ENCODE results near the gene ACBD4. TPM values are rescaled to one million over a fixed set of nuclear protein-coding genes. Genes with fewer than 3 reads are reported as not detected.
A peak's percentile ranks its signal among the peaks of the same experiment; 100 is the strongest.

ACBD4 gene
- total and polyA plus RNA-seq, 4 donors: 7.8 to 15.7 (median 12.7) TPM

DNA sequence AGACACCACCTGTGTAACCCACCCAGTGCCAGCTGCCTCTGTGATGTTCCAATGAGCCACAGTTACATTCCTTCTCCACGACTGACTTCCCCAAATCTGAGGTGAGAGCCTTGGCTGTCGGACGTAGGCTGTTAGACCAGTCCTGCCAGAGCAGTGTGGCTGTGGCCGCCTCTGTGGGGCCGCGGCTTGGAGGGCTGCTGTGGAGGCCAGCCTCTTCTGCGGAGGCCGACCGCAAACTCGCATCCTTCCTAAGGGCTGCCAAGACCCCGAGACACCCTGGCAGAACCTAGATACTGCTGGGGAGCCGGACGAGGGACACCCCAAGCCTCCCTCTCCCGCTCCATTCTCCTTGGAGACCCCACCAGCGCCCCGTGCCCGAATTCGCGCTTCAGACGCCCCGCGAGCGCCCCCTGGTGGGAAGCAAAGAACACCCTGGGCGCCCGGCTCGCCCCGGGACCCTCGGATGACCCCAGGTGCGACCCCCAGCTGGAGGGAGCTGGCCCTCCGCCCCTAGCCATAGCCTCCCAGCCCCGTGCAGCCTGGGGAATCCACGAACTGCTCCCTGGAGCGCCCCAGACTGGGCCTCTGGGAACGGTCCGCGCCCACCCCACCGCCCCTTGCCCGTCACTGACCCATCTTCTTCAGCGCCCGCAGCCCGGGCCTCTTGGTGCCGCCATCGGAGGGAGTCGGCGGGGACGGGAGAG lies 3.7 kb upstream of the ACBD4 start:
- 8 to 11% methylated on average over 37 to 46 of the region's 46 CpGs for WGBS, 2 donors
- Histone ChIP-seq H3K9me3 (ENCODE audit: control insufficient read depth in 4 of 4, insufficient read depth in 3 of 4, low read length in 3 of 4) (no peaks in the 10 kb centered on the region), H3K27me3 (ENCODE audit: control insufficient read depth in 3 of 3, insufficient read depth in 3 of 3, low read length in 2 of 3) (no peaks in the 10 kb centered on the region), H3K27ac (ENCODE audit: low read depth in 1 of 2, low read length in 1 of 2) (peak overlapping the region; percentile 67 to 94), H3K9ac (ENCODE audit: insufficient read depth in 1 of 2, low read length in 2 of 2) (peak overlapping the region in 1 of 2 donors; percentile 40), H3K4me1 (ENCODE audit: control insufficient read depth in 5 of 5, insufficient read depth in 5 of 5, low read length in 5 of 5) (peaks cover 4 to 31% (median 9%) of the 10 kb centered on the region in 5 donors), H3K36me3 (ENCODE audit: control insufficient read depth in 4 of 4, insufficient read depth in 4 of 4, low read length in 4 of 4) (no peaks in the 10 kb centered on the region), H3K4me3 (peak overlapping the region; percentile 51)
- DNase-seq: peak; percentile 44 to 70 (median 64)
- ATAC-seq (ENCODE audit: insufficient read depth, low FRiP score): no peak
- TF ChIP-seq, protein P1, sequence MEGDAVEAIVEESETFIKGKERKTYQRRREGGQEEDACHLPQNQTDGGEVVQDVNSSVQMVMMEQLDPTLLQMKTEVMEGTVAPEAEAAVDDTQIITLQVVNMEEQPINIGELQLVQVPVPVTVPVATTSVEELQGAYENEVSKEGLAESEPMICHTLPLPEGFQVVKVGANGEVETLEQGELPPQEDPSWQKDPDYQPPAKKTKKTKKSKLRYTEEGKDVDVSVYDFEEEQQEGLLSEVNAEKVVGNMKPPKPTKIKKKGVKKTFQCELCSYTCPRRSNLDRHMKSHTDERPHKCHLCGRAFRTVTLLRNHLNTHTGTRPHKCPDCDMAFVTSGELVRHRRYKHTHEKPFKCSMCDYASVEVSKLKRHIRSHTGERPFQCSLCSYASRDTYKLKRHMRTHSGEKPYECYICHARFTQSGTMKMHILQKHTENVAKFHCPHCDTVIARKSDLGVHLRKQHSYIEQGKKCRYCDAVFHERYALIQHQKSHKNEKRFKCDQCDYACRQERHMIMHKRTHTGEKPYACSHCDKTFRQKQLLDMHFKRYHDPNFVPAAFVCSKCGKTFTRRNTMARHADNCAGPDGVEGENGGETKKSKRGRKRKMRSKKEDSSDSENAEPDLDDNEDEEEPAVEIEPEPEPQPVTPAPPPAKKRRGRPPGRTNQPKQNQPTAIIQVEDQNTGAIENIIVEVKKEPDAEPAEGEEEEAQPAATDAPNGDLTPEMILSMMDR (IDR thresholded peaks at IDR 0.05; ENCODE audit: control extremely low read depth, extremely low read depth): no peak

DNA sequence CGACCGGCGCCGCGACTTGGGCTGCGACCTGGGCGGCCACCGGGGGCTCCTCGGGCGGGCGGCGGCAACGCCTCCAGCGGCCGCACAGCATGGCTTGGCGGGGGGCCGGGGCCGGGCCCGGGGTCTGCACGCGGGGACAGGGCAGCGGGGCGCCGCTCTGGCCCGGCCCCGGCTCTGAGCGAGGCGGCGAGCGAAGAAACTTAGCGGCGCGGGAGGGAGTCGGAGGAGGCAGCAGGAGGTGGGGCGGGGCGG lies 3.2 kb upstream of the ACBD4 start, which contains the start of gene PLCD3:
Gene PLCD3 (minus strand): TSS at position 196 of the 252 bp plus-strand sequence. CDS start 105 bp downstream, at position 91.
- TF ChIP-seq, protein P1 (IDR thresholded peaks at IDR 0.05; ENCODE audit: control extremely low read depth, extremely low read depth): no peak
- Histone ChIP-seq H3K36me3 (ENCODE audit: control insufficient read depth in 4 of 4, insufficient read depth in 4 of 4, low read length in 4 of 4) (no peaks in the 10 kb centered on the region), H3K27ac (ENCODE audit: low read depth in 1 of 2, low read length in 1 of 2) (peak within 1 kb of the TSS; percentile 94 to 96), H3K9me3 (ENCODE audit: control insufficient read depth in 4 of 4, insufficient read depth in 3 of 4, low read length in 3 of 4) (no peaks in the 10 kb centered on the region), H3K9ac (ENCODE audit: insufficient read depth in 1 of 2, low read length in 2 of 2) (peak within 1 kb of the TSS; percentile 66 to 80), H3K4me1 (ENCODE audit: control insufficient read depth in 5 of 5, insufficient read depth in 5 of 5, low read length in 5 of 5) (peaks cover 4 to 31% (median 9%) of the 10 kb centered on the region in 5 donors), H3K4me3 (peak within 1 kb of the TSS; percentile 69), H3K27me3 (ENCODE audit: control insufficient read depth in 3 of 3, insufficient read depth in 3 of 3, low read length in 2 of 3) (no peaks in the 10 kb centered on the region)
- WGBS, 2 donors: 1% methylated on average over 16 to 36 of the region's 36 CpGs
- no peak for ATAC-seq (ENCODE audit: insufficient read depth, low FRiP score)
- DNase-seq: no peak

DNA sequence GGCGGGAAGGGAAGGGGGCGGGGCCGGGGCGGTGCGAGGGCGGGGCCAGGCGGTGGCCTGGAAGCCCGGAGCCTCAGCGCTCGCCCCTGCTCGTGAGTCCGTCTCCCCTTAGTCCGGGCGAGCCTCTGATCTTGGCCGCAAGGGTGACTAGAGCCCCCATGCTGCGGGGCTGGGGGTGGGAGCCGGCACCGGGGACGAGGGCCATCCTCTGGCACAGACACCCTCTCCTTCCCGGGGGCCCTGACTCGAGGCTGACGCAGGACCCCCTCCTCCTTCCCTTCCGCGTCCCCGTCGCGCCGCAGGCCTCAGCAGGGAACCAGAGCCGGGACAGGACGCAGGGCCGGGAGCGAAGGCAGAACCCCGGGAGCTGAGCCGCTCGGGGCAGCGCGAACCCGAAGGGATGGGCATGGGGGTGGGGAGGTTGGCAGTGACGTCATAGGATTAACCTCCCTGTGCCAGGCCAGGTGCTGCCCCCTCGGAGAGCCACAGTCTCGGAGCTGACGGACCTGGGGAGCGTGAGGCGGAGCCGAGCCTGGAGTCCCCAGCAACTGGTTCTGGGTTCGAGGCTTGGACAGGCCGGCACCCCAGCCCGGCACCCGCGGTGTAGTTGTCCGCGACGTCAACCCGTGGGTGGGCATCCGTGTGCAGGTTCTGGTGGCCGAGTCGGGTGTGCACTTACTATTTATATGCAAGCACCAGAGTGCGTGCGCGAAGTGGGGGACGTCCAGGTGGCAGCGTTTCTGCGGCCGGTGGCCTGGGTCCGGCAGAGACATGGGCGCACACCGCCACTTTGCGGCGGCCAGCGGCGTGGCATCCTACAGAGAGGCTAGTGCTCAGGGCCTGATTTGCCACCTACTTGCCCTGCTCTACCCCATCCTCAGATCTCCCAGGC lies 2.7 kb upstream of the ACBD4 start:
- H3K9me3 ChIP-seq (ENCODE audit: control insufficient read depth in 4 of 4, insufficient read depth in 3 of 4, low read length in 3 of 4): no peaks in the 10 kb centered on the region
- DNase-seq: peak; percentile 88 to 94 (median 88)
- no peaks in the 10 kb centered on the region for H3K27me3 ChIP-seq (ENCODE audit: control insufficient read depth in 3 of 3, insufficient read depth in 3 of 3, low read length in 2 of 3)
- peak overlapping the region; percentile 87 to 96 for H3K27ac ChIP-seq (ENCODE audit: low read depth in 1 of 2, low read length in 1 of 2)
- WGBS, 2 donors: 0 to 1% methylated on average over 55 to 71 of the region's 71 CpGs
- H3K36me3 ChIP-seq (ENCODE audit: control insufficient read depth in 4 of 4, insufficient read depth in 4 of 4, low read length in 4 of 4): peaks cover 0 to under 1% (median 0%) of the 10 kb centered on the region in 4 donors
- peak overlapping the region; percentile 69 for H3K4me3 ChIP-seq
- ATAC-seq (ENCODE audit: insufficient read depth, low FRiP score): peak; percentile 71
- peaks cover 4 to 31% (median 7%) of the 10 kb centered on the region in 5 donors for H3K4me1 ChIP-seq (ENCODE audit: control insufficient read depth in 5 of 5, insufficient read depth in 5 of 5, low read length in 5 of 5)
- H3K9ac ChIP-seq (ENCODE audit: insufficient read depth in 1 of 2, low read length in 2 of 2): peak overlapping the region; percentile 66 to 80
- TF ChIP-seq, protein P1 (IDR thresholded peaks at IDR 0.05; ENCODE audit: control extremely low read depth, extremely low read depth): peak; percentile 94

Measured in lung (tissue), 12 donors.